ENCODE data around the gene TOX2.

Gene TOX2

DNA sequence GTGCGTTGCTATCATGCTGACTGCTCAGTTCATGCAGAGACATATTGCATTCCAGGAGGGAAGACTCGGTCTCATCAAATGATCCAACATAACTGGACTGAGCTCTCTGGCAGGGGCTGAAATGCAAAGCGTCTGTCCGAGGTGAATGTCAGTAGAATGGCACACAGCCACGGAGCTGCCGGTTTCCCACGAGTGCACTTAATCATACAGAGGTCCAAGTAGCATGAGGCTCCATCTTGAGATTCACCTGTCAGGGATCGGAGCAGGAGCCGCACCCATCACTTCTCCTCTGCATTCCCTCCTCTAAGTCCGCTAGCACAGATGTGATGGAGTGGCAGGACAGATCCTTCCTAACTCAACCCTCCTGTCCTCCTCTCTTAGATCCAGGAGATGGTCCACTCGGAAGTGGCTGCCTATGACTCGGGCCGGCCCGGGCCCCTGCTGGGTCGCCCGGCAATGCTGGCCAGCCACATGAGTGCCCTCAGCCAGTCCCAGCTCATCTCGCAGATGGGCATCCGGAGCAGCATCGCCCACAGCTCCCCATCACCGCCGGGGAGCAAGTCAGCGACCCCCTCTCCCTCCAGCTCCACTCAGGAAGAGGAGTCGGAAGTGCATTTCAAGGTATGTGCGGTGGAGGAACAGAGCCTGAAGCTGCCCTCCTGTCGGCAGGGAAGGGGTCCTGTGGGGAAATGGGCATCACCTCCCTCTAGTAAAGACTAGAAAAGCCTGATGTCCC lies 136.4 kb downstream of the TOX2 start:
- H3K27ac ChIP-seq (ENCODE audit: low read depth, low read length): no peak overlapping the region
- no peak overlapping the region for H2BK5ac ChIP-seq (ENCODE audit: low read length)
- H3K79me1 ChIP-seq (ENCODE audit: low read length): no peaks in the 10 kb centered on the region
- H2AK5ac ChIP-seq (ENCODE audit: low read length): no peak overlapping the region
- no peaks in the 10 kb centered on the region for H3K27me3 ChIP-seq (ENCODE audit: insufficient read depth, low read length, poor library complexity)
- H3K23ac ChIP-seq (ENCODE audit: low read length): no peak overlapping the region
- H4K5ac ChIP-seq (ENCODE audit: low read length): no peak overlapping the region
- no peaks in the 10 kb centered on the region for H3K4me1 ChIP-seq (ENCODE audit: control insufficient read depth, low read depth, low read length)
- H3K56ac ChIP-seq (ENCODE audit: low read length): no peak overlapping the region
- no peak overlapping the region for H3K4me3 ChIP-seq (ENCODE audit: low read length)
- no CpG with 5 or more reads among the region's 25 CpGs for WGBS (ENCODE audit: extremely low coverage, insufficient coverage, low lambda C conversion rate)
- no peak overlapping the region for H2BK120ac ChIP-seq (ENCODE audit: low read depth, low read length)
- no peak overlapping the region for H3K9ac ChIP-seq (ENCODE audit: low read length)
- H4K8ac ChIP-seq (ENCODE audit: low read depth, low read length): no peak overlapping the region
- H3K36me3 ChIP-seq (ENCODE audit: control insufficient read depth, insufficient read depth, low read length): no peaks in the 10 kb centered on the region
- DNase-seq: no peak
- no peak overlapping the region for H2BK15ac ChIP-seq (replicated peaks; ENCODE audit: low read depth)
- H3K4ac ChIP-seq (ENCODE audit: low read depth, low read length): no peak overlapping the region
- H3K79me2 ChIP-seq (ENCODE audit: control insufficient read depth, insufficient read depth, low read length): no peaks in the 10 kb centered on the region
- no peak overlapping the region for H3K4me2 ChIP-seq (ENCODE audit: low read length)
- H3K18ac ChIP-seq (ENCODE audit: low read length): no peak overlapping the region

DNA sequence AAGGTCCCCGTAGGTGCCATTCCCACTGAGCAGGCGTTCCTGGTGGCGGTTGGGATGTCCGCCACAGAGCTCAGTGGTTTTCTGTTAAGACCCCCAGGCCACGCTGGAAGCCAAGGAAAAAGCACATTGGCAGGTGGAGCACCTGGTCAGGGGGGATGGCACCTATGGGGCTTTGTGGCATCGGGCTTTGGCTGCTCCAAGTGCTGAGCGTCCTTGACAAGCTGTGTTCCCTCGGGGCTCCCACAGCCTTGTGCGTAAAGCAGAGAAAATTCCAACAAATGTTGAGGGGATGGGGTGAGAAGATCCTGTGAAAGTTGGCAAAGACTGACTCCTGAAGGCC lies 137.0 kb downstream of the TOX2 start:
- H3K79me2 ChIP-seq (ENCODE audit: control insufficient read depth, insufficient read depth, low read length): no peaks in the 10 kb centered on the region
- H3K4me3 ChIP-seq (ENCODE audit: low read length): no peak overlapping the region
- no CpG with 5 or more reads among the region's 9 CpGs for WGBS (ENCODE audit: extremely low coverage, insufficient coverage, low lambda C conversion rate)
- H4K8ac ChIP-seq (ENCODE audit: low read depth, low read length): no peak overlapping the region
- H4K5ac ChIP-seq (ENCODE audit: low read length): no peak overlapping the region
- H2BK15ac ChIP-seq (replicated peaks; ENCODE audit: low read depth): no peak overlapping the region
- DNase-seq: no peak
- H3K56ac ChIP-seq (ENCODE audit: low read length): no peak overlapping the region
- H3K36me3 ChIP-seq (ENCODE audit: control insufficient read depth, insufficient read depth, low read length): no peaks in the 10 kb centered on the region
- H3K4me2 ChIP-seq (ENCODE audit: low read length): no peak overlapping the region
- H3K9ac ChIP-seq (ENCODE audit: low read length): no peak overlapping the region
- no peak overlapping the region for H2BK5ac ChIP-seq (ENCODE audit: low read length)
- H3K27ac ChIP-seq (ENCODE audit: low read depth, low read length): no peak overlapping the region
- H3K79me1 ChIP-seq (ENCODE audit: low read length): no peaks in the 10 kb centered on the region
- no peaks in the 10 kb centered on the region for H3K4me1 ChIP-seq (ENCODE audit: control insufficient read depth, low read depth, low read length)
- no peak overlapping the region for H3K4ac ChIP-seq (ENCODE audit: low read depth, low read length)
- H3K18ac ChIP-seq (ENCODE audit: low read length): no peak overlapping the region
- no peak overlapping the region for H3K23ac ChIP-seq (ENCODE audit: low read length)
- H3K27me3 ChIP-seq (ENCODE audit: insufficient read depth, low read length, poor library complexity): no peaks in the 10 kb centered on the region
- no peak overlapping the region for H2AK5ac ChIP-seq (ENCODE audit: low read length)
- no peak overlapping the region for H2BK120ac ChIP-seq (ENCODE audit: low read depth, low read length)

DNA sequence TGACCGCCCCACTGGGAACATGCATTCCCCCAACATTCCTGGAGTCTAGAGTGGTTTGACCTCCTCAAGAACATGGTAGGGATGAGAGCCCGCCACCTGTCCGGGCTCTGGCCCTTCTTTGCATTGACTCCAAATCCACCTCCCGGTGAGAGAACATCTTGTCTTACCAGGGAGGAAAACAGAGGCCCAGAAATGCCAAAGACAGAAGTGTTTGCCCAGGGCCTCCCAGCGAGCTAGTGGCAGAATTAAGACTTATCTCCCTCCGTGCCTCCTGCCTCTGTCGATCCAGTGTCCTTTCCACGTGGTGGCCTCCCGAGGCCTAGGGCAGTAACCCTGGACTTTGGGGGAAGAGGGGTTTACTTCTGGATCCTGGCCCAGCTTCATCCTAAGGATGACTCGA lies 137.5 kb downstream of the TOX2 start:
- Histone ChIP-seq H3K4me3 (ENCODE audit: low read length) (no peak overlapping the region), H3K4ac (ENCODE audit: low read depth, low read length) (no peak overlapping the region), H4K8ac (ENCODE audit: low read depth, low read length) (no peak overlapping the region), H3K56ac (ENCODE audit: low read length) (no peak overlapping the region), H2BK120ac (ENCODE audit: low read depth, low read length) (no peak overlapping the region), H3K4me1 (ENCODE audit: control insufficient read depth, low read depth, low read length) (no peaks in the 10 kb centered on the region), H3K79me2 (ENCODE audit: control insufficient read depth, insufficient read depth, low read length) (no peaks in the 10 kb centered on the region), H3K9ac (ENCODE audit: low read length) (no peak overlapping the region), H2BK5ac (ENCODE audit: low read length) (no peak overlapping the region), H2AK5ac (ENCODE audit: low read length) (no peak overlapping the region), H3K18ac (ENCODE audit: low read length) (no peak overlapping the region), H3K27me3 (ENCODE audit: insufficient read depth, low read length, poor library complexity) (no peaks in the 10 kb centered on the region), H3K36me3 (ENCODE audit: control insufficient read depth, insufficient read depth, low read length) (no peaks in the 10 kb centered on the region), H3K79me1 (ENCODE audit: low read length) (no peaks in the 10 kb centered on the region), H3K23ac (ENCODE audit: low read length) (no peak overlapping the region), H4K5ac (ENCODE audit: low read length) (no peak overlapping the region), H2BK15ac (replicated peaks; ENCODE audit: low read depth) (no peak overlapping the region), H3K27ac (ENCODE audit: low read depth, low read length) (no peak overlapping the region), H3K4me2 (ENCODE audit: low read length) (no peak overlapping the region)
- DNase-seq: no peak
- WGBS (ENCODE audit: extremely low coverage, insufficient coverage, low lambda C conversion rate): no CpG with 5 or more reads among the region's 10 CpGs

DNA sequence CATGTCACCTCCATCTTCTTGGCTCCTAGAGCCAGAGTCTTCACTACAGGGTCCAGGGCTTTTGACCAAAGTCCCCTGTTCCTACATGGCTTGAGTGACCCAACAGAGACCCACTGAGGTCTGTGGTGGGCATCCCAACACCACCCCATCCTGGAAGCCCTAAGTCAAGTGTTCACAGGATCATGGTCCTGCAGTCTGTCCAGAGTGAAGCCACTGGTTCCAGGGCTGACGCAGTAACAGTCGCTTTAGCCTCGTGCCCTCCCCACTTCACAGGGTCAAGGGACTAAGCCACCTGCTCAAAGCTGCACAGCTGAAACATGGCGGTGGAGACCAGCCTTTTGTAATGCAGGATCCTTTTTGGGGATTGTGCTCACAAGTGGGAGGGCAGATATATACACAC lies 138.4 kb downstream of the TOX2 start:
- Histone ChIP-seq H3K4me1 (ENCODE audit: control insufficient read depth, low read depth, low read length) (no peaks in the 10 kb centered on the region), H3K56ac (ENCODE audit: low read length) (no peak overlapping the region), H3K79me1 (ENCODE audit: low read length) (no peaks in the 10 kb centered on the region), H3K36me3 (ENCODE audit: control insufficient read depth, insufficient read depth, low read length) (no peaks in the 10 kb centered on the region), H3K18ac (ENCODE audit: low read length) (no peak overlapping the region), H2BK5ac (ENCODE audit: low read length) (no peak overlapping the region), H3K23ac (ENCODE audit: low read length) (no peak overlapping the region), H3K9ac (ENCODE audit: low read length) (no peak overlapping the region), H3K4me2 (ENCODE audit: low read length) (no peak overlapping the region), H2BK120ac (ENCODE audit: low read depth, low read length) (no peak overlapping the region), H4K8ac (ENCODE audit: low read depth, low read length) (no peak overlapping the region), H3K4me3 (ENCODE audit: low read length) (no peak overlapping the region), H2AK5ac (ENCODE audit: low read length) (no peak overlapping the region), H4K5ac (ENCODE audit: low read length) (no peak overlapping the region), H3K4ac (ENCODE audit: low read depth, low read length) (no peak overlapping the region), H2BK15ac (replicated peaks; ENCODE audit: low read depth) (no peak overlapping the region), H3K27me3 (ENCODE audit: insufficient read depth, low read length, poor library complexity) (no peaks in the 10 kb centered on the region), H3K27ac (ENCODE audit: low read depth, low read length) (no peak overlapping the region), H3K79me2 (ENCODE audit: control insufficient read depth, insufficient read depth, low read length) (no peaks in the 10 kb centered on the region)
- no peak for DNase-seq
- WGBS (ENCODE audit: extremely low coverage, insufficient coverage, low lambda C conversion rate): no CpG with 5 or more reads among the region's 4 CpGs

DNA sequence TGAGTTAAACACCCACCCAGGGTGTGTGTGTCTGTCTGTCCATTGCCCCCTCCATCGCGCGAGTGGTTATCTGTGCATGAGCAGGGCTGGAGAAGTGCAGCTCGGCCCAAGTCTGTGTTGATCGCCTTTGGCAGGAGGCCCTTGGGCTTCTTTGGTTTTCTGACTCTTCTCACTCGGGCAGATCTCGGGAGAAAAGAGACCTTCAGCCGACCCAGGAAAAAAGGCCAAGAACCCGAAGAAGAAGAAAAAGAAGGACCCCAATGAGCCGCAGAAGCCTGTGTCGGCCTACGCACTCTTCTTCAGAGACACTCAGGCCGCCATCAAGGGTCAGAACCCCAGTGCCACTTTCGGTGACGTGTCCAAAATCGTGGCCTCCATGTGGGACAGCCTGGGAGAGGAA lies 139.5 kb downstream of the TOX2 start:
- Histone ChIP-seq H2BK15ac (replicated peaks; ENCODE audit: low read depth) (no peak overlapping the region), H3K18ac (ENCODE audit: low read length) (no peak overlapping the region), H2BK5ac (ENCODE audit: low read length) (no peak overlapping the region), H2BK120ac (ENCODE audit: low read depth, low read length) (no peak overlapping the region), H3K27ac (ENCODE audit: low read depth, low read length) (no peak overlapping the region), H3K79me2 (ENCODE audit: control insufficient read depth, insufficient read depth, low read length) (no peaks in the 10 kb centered on the region), H3K56ac (ENCODE audit: low read length) (no peak overlapping the region), H2AK5ac (ENCODE audit: low read length) (no peak overlapping the region), H3K23ac (ENCODE audit: low read length) (no peak overlapping the region), H3K79me1 (ENCODE audit: low read length) (no peaks in the 10 kb centered on the region), H3K9ac (ENCODE audit: low read length) (no peak overlapping the region), H4K8ac (ENCODE audit: low read depth, low read length) (no peak overlapping the region), H4K5ac (ENCODE audit: low read length) (no peak overlapping the region), H3K4me3 (ENCODE audit: low read length) (no peak overlapping the region), H3K4me2 (ENCODE audit: low read length) (no peak overlapping the region), H3K4ac (ENCODE audit: low read depth, low read length) (no peak overlapping the region), H3K27me3 (ENCODE audit: insufficient read depth, low read length, poor library complexity) (no peaks in the 10 kb centered on the region), H3K36me3 (ENCODE audit: control insufficient read depth, insufficient read depth, low read length) (no peaks in the 10 kb centered on the region), H3K4me1 (ENCODE audit: control insufficient read depth, low read depth, low read length) (no peaks in the 10 kb centered on the region)
- no CpG with 5 or more reads among the region's 16 CpGs for WGBS (ENCODE audit: extremely low coverage, insufficient coverage, low lambda C conversion rate)
- no peak for DNase-seq

DNA sequence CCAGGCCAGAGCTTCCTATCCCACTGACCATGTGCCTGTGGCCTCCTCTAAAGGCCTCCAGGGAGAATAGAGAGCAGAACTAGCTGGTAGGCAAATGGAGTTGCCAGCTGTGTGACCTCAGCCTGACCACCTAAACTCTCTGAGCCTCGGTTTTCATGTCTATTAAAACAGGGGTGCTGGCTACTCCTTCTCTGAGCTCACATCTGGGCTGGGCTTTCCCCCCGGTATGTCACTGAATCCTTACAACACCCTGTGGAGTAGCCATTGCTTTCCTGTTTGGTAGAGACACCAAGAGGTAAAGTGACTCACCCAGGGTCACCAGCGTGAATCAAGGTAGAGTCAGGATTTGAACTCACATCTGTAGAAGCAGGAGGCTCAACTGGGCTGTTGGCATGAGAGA lies 140.2 kb downstream of the TOX2 start:
- no peak for DNase-seq
- no CpG with 5 or more reads among the region's 3 CpGs for WGBS (ENCODE audit: extremely low coverage, insufficient coverage, low lambda C conversion rate)
- H4K8ac ChIP-seq (ENCODE audit: low read depth, low read length): no peak overlapping the region

More for the DNA sequence above, 140.2 kb downstream of the TOX2 start:
- H3K27ac ChIP-seq (ENCODE audit: low read depth, low read length): no peak overlapping the region
- no peak overlapping the region for H3K4me2 ChIP-seq (ENCODE audit: low read length)
- H4K5ac ChIP-seq (ENCODE audit: low read length): no peak overlapping the region
- no peaks in the 10 kb centered on the region for H3K79me2 ChIP-seq (ENCODE audit: control insufficient read depth, insufficient read depth, low read length)
- H3K23ac ChIP-seq (ENCODE audit: low read length): no peak overlapping the region
- H2BK15ac ChIP-seq (replicated peaks; ENCODE audit: low read depth): no peak overlapping the region
- no peak overlapping the region for H3K56ac ChIP-seq (ENCODE audit: low read length)
- H3K9ac ChIP-seq (ENCODE audit: low read length): no peak overlapping the region
- H3K79me1 ChIP-seq (ENCODE audit: low read length): no peaks in the 10 kb centered on the region
- no peak overlapping the region for H2BK120ac ChIP-seq (ENCODE audit: low read depth, low read length)
- H3K4me1 ChIP-seq (ENCODE audit: control insufficient read depth, low read depth, low read length): no peaks in the 10 kb centered on the region
- no peak overlapping the region for H3K4me3 ChIP-seq (ENCODE audit: low read length)
- no peaks in the 10 kb centered on the region for H3K36me3 ChIP-seq (ENCODE audit: control insufficient read depth, insufficient read depth, low read length)
- H3K18ac ChIP-seq (ENCODE audit: low read length): no peak overlapping the region
- no peak overlapping the region for H3K4ac ChIP-seq (ENCODE audit: low read depth, low read length)
- no peak overlapping the region for H2AK5ac ChIP-seq (ENCODE audit: low read length)
- H2BK5ac ChIP-seq (ENCODE audit: low read length): no peak overlapping the region
- no peaks in the 10 kb centered on the region for H3K27me3 ChIP-seq (ENCODE audit: insufficient read depth, low read length, poor library complexity)
